ENCODE results near the gene SRSF9. TPM values are rescaled to one million over a fixed set of nuclear protein-coding genes. Genes with fewer than 3 reads are reported as not detected.
"Not testable (repeated sequence)": the region's sequence is repeated elsewhere in the genome, so short reads cannot be mapped to it uniquely, and the experiment has no call there.

SRSF9 gene
- total RNA-seq, result 100 to 1,000 TPM; 139 to 143 TPM
- 100 to 1,000 TPM; 169 to 235 TPM for polyA plus RNA-seq

- Mint-ChIP-seq H3K27ac (peak within 1 kb of the TSS; percentile 89 to 97 (median 92)), H3K9me3 (no peaks in the 10 kb centered on the region), H3K27me3 (no peaks in the 10 kb centered on the region), H3K4me1 (peaks cover 10 to 62% (median 35%) of the 10 kb centered on the region in 4 donors), H3K4me3 (peak within 1 kb of the TSS; percentile 87 to 94 (median 91)), H3K36me3 (peaks cover 13 to 33% of the 10 kb centered on the region in 2 donors)
- H3K4me1 ChIP-seq (ENCODE audit: insufficient read depth, low read length), result peaks cover 40% of the 10 kb centered on the region
- H3K36me3 ChIP-seq (ENCODE audit: insufficient read depth, low read length), result peaks cover 12% of the 10 kb centered on the region
- peak within 1 kb of the TSS; percentile 79 for H3K27ac ChIP-seq (ENCODE audit: low read depth, low read length)
- POLR2A ChIA-PET (ENCODE audit: partially characterized antibody), result interaction anchor here (0.8 to 4.1 kb wide), 21 partner anchors 10 to 269 kb away, joined by 3 to 42 read pairs (median 5); partner anchors contain the start of genes COQ5, COX6A1, DYNLL1 and GATC
- intact Hi-C loops (cut with micrococcal nuclease), result loop anchor here (1.0 to 2.0 kb wide), 6 partner anchors 23 to 217 kb away; partner anchors contain the start of genes COX6A1, DYNLL1, GATC and MLEC
- peak within 1 kb of the TSS; percentile 75 to 84 for H3K4me3 ChIP-seq (ENCODE audit: low read length in 2 of 2)
- peak; percentile 97 to 98 (median 97) for DNase-seq
- H3K9me3 ChIP-seq (ENCODE audit: control insufficient read depth in 1 of 2, low read length in 2 of 2), result no peaks in the 10 kb centered on the region
- H3K27me3 ChIP-seq (ENCODE audit: insufficient read depth, low read length), result no peaks in the 10 kb centered on the region
- CTCF ChIA-PET (ENCODE audit: partially characterized antibody), result interaction anchor here (0.5 to 15.8 kb wide), 20 partner anchors 10 to 274 kb away, joined by 3 to 187 read pairs (median 4); partner anchors contain the start of genes COX6A1, DYNLL1, GATC and POP5
Observed at GRCh38 chr12:120469450-120470149, at the start of gene SRSF9. TSS of gene SRSF9 (minus strand) at chr12:120469748. CDS start at chr12:120469609, 139 bp downstream.

- H3K4me1 ChIP-seq (ENCODE audit: insufficient read depth, low read length); H3K4me1 Mint-ChIP-seq; POLR2A ChIA-PET (ENCODE audit: partially characterized antibody); H3K9me3 Mint-ChIP-seq; H3K27ac ChIP-seq (ENCODE audit: low read depth, low read length); H3K27me3 Mint-ChIP-seq; H3K27me3 ChIP-seq (ENCODE audit: insufficient read depth, low read length); intact Hi-C loops (cut with micrococcal nuclease); CTCF ChIA-PET (ENCODE audit: partially characterized antibody); H3K4me3 Mint-ChIP-seq; DNase-seq; H3K9me3 ChIP-seq (ENCODE audit: control insufficient read depth in 1 of 2, low read length in 2 of 2); H3K4me3 ChIP-seq (ENCODE audit: low read length in 2 of 2); H3K27ac Mint-ChIP-seq: not testable (repeated sequence)
- H3K36me3 Mint-ChIP-seq, result peaks cover 16 to 18% of the 10 kb centered on the region in 2 donors
- H3K36me3 ChIP-seq (ENCODE audit: insufficient read depth, low read length), result peaks cover 15% of the 10 kb centered on the region
Observed at GRCh38 chr12:120519324-120519723, 49.8 kb upstream of the SRSF9 start.

GRCh38 chr12:120515496-120515895 is 45.9 kb upstream of the SRSF9 start:
- ChIA-PET CTCF (ENCODE audit: partially characterized antibody) (no interaction called here), POLR2A (ENCODE audit: partially characterized antibody) (interaction anchor here (0.8 to 1.5 kb wide), 2 partner anchors 19 to 46 kb away, joined by 4 read pairs; partner anchors contain the start of genes DYNLL1 and SRSF9)
- no peak overlapping the region for H3K27ac Mint-ChIP-seq
- intact Hi-C loops (cut with micrococcal nuclease), result no loop called here
- no peaks in the 10 kb centered on the region for H3K9me3 Mint-ChIP-seq
- H3K4me1 Mint-ChIP-seq, result peaks cover 0 to 3% (median 0%) of the 10 kb centered on the region in 4 donors
- peaks cover 19 to 29% of the 10 kb centered on the region in 2 donors for H3K36me3 Mint-ChIP-seq
- Histone ChIP-seq H3K27me3 (ENCODE audit: insufficient read depth, low read length) (no peaks in the 10 kb centered on the region), H3K27ac (ENCODE audit: low read depth, low read length) (no peak overlapping the region), H3K36me3 (ENCODE audit: insufficient read depth, low read length) (peaks cover 15% of the 10 kb centered on the region), H3K4me1 (ENCODE audit: insufficient read depth, low read length) (no peaks in the 10 kb centered on the region), H3K4me3 (ENCODE audit: low read length in 2 of 2) (no peak overlapping the region), H3K9me3 (ENCODE audit: control insufficient read depth in 1 of 2, low read length in 2 of 2) (no peaks in the 10 kb centered on the region)
- H3K4me3 Mint-ChIP-seq, result no peak overlapping the region
- no peaks in the 10 kb centered on the region for H3K27me3 Mint-ChIP-seq
- no peak for DNase-seq

GRCh38 chr12:120514002-120514401 is 44.5 kb upstream of the SRSF9 start:
- intact Hi-C loops (cut with micrococcal nuclease), result no loop called here
- H3K27me3 ChIP-seq (ENCODE audit: insufficient read depth, low read length), result no peaks in the 10 kb centered on the region
- ChIA-PET POLR2A (ENCODE audit: partially characterized antibody) (interaction anchor here (0.9 kb wide), 1 partner anchor 15 kb away, joined by 3 read pairs; the partner anchor contains the start of gene COQ5), CTCF (ENCODE audit: partially characterized antibody) (no interaction called here)
- no peak for DNase-seq
- Mint-ChIP-seq H3K9me3 (no peaks in the 10 kb centered on the region), H3K4me3 (no peak overlapping the region), H3K27ac (no peak overlapping the region), H3K4me1 (peaks cover 0 to 3% (median 0%) of the 10 kb centered on the region in 4 donors), H3K27me3 (no peaks in the 10 kb centered on the region), H3K36me3 (peaks cover 29 to 38% of the 10 kb centered on the region in 2 donors)
- no peak overlapping the region for H3K27ac ChIP-seq (ENCODE audit: low read depth, low read length)
- no peak overlapping the region for H3K4me3 ChIP-seq (ENCODE audit: low read length in 2 of 2)
- H3K4me1 ChIP-seq (ENCODE audit: insufficient read depth, low read length), result no peaks in the 10 kb centered on the region
- H3K9me3 ChIP-seq (ENCODE audit: control insufficient read depth in 1 of 2, low read length in 2 of 2), result no peaks in the 10 kb centered on the region
- H3K36me3 ChIP-seq (ENCODE audit: insufficient read depth, low read length), result peaks cover 18% of the 10 kb centered on the region

GRCh38 chr12:120508537-120508936 is 39.0 kb upstream of the SRSF9 start:
- CTCF ChIA-PET (ENCODE audit: partially characterized antibody), result interaction anchor here (0.6 to 1.1 kb wide), 2 partner anchors 71 to 971 kb away, joined by 3 read pairs; no protein-coding TSS in a partner anchor
- H3K27ac ChIP-seq (ENCODE audit: low read depth, low read length), result no peak overlapping the region
- peaks cover 22 to 35% of the 10 kb centered on the region in 2 donors for H3K36me3 Mint-ChIP-seq

GRCh38 chr12:120504587-120504986 is 35.0 kb upstream of the SRSF9 start:
- no peaks in the 10 kb centered on the region for H3K9me3 Mint-ChIP-seq
- peaks cover 6 to 10% (median 6%) of the 10 kb centered on the region in 4 donors for H3K4me1 Mint-ChIP-seq
- Histone ChIP-seq H3K4me3 (ENCODE audit: low read length in 2 of 2) (no peak overlapping the region), H3K36me3 (ENCODE audit: insufficient read depth, low read length) (peaks cover 16% of the 10 kb centered on the region), H3K4me1 (ENCODE audit: insufficient read depth, low read length) (no peaks in the 10 kb centered on the region), H3K9me3 (ENCODE audit: control insufficient read depth in 1 of 2, low read length in 2 of 2) (no peaks in the 10 kb centered on the region), H3K27ac (ENCODE audit: low read depth, low read length) (no peak overlapping the region), H3K27me3 (ENCODE audit: insufficient read depth, low read length) (no peaks in the 10 kb centered on the region)
- no peak overlapping the region for H3K4me3 Mint-ChIP-seq
- H3K36me3 Mint-ChIP-seq, result peaks cover 25 to 27% of the 10 kb centered on the region in 2 donors
- DNase-seq, result no peak
- intact Hi-C loops (cut with micrococcal nuclease), result no loop called here
- ChIA-PET CTCF (ENCODE audit: partially characterized antibody) (interaction anchor here (0.5 to 2.1 kb wide), 3 partner anchors 8 to 483 kb away, joined by 3 to 5 read pairs (median 3); partner anchors contain the start of genes COQ5 and DYNLL1), POLR2A (ENCODE audit: partially characterized antibody) (interaction anchor here (0.5 to 1.0 kb wide), 2 partner anchors 33 to 36 kb away, joined by 3 to 4 read pairs; no protein-coding TSS in a partner anchor)
- H3K27me3 Mint-ChIP-seq, result no peaks in the 10 kb centered on the region
- no peak overlapping the region for H3K27ac Mint-ChIP-seq

More at GRCh38 chr12:120508537-120508936, 39.0 kb upstream of the SRSF9 start:
- Histone ChIP-seq H3K9me3 (ENCODE audit: control insufficient read depth in 1 of 2, low read length in 2 of 2) (no peaks in the 10 kb centered on the region), H3K4me3 (ENCODE audit: low read length in 2 of 2) (no peak overlapping the region), H3K36me3 (ENCODE audit: insufficient read depth, low read length) (peaks cover 11% of the 10 kb centered on the region), H3K27me3 (ENCODE audit: insufficient read depth, low read length) (no peaks in the 10 kb centered on the region), H3K4me1 (ENCODE audit: insufficient read depth, low read length) (no peaks in the 10 kb centered on the region)
- DNase-seq, result no peak
- Mint-ChIP-seq H3K4me1 (no peaks in the 10 kb centered on the region), H3K27me3 (no peaks in the 10 kb centered on the region), H3K9me3 (no peaks in the 10 kb centered on the region), H3K4me3 (no peak overlapping the region), H3K27ac (peak overlapping the region in 1 of 7 donors; percentile 8)
- intact Hi-C loops (cut with micrococcal nuclease), result no loop called here
- POLR2A ChIA-PET (ENCODE audit: partially characterized antibody), result interaction anchor here (1.1 kb wide), 1 partner anchor 12 kb away, joined by 3 read pairs; no protein-coding TSS in a partner anchor

- no peaks in the 10 kb centered on the region for H3K9me3 Mint-ChIP-seq
- intact Hi-C loops (cut with micrococcal nuclease), result no loop called here
- no peaks in the 10 kb centered on the region for H3K27me3 Mint-ChIP-seq
- ChIA-PET CTCF (ENCODE audit: partially characterized antibody) (interaction anchor here (0.8 to 2.5 kb wide), 3 partner anchors 30 to 34 kb away, joined by 3 to 9 read pairs (median 5); no protein-coding TSS in a partner anchor), POLR2A (ENCODE audit: partially characterized antibody) (interaction anchor here (0.6 to 1.1 kb wide), 4 partner anchors 9 to 190 kb away, joined by 3 to 4 read pairs (median 4); no protein-coding TSS in a partner anchor)
- Histone ChIP-seq H3K4me3 (ENCODE audit: low read length in 2 of 2) (no peak overlapping the region), H3K27ac (ENCODE audit: low read depth, low read length) (no peak overlapping the region), H3K27me3 (ENCODE audit: insufficient read depth, low read length) (no peaks in the 10 kb centered on the region), H3K9me3 (ENCODE audit: control insufficient read depth in 1 of 2, low read length in 2 of 2) (no peaks in the 10 kb centered on the region), H3K36me3 (ENCODE audit: insufficient read depth, low read length) (peaks cover 9% of the 10 kb centered on the region), H3K4me1 (ENCODE audit: insufficient read depth, low read length) (peaks cover 14% of the 10 kb centered on the region)
- DNase-seq, result peak in 1 of 5 donors; percentile 20
- H3K27ac Mint-ChIP-seq, result peak overlapping the region; percentile 42 to 79 (median 64)
- H3K4me1 Mint-ChIP-seq, result peaks cover 19 to 41% (median 29%) of the 10 kb centered on the region in 4 donors
- H3K4me3 Mint-ChIP-seq, result no peak overlapping the region
- H3K36me3 Mint-ChIP-seq, result peaks cover 19 to 38% of the 10 kb centered on the region in 2 donors
Observed at GRCh38 chr12:120500581-120500980, 31.0 kb upstream of the SRSF9 start.

All from CD4-positive, alpha-beta memory T cell (primary cell).